K562 (cell line): ENCODE data around the gene KSR2. TPM values are rescaled to one million over a fixed set of nuclear protein-coding genes. Genes with fewer than 3 reads are reported as not detected.

Experiments
- ATAC-seq: fragments of 200-7000 bp; cut with Tn5 transposase; 3 replicates; pipeline ENCODE4 v1.9.1; 2020; ENCODE audit warnings: moderate library complexity
- BruUV-seq: library from RNA; stranded (reverse); fragments of 400-500 nt; replicated peaks from 2 replicates; lab custom pipeline; 2021; lab: Mats Ljungman, UMichigan
- CTCF ChIA-PET: fragments of 300-600 bp; formaldehyde crosslinking; extraction: SDS; loops from one replicate; lab custom pipeline; 2021; ENCODE audit warnings: low intra/inter-chr PET ratio; lab: Yijun Ruan, JAX
- POLR2A ChIA-PET: fragments of 300-600, 350-650 bp; sonication (Branson Sonifier 250); formaldehyde crosslinking; extraction: SDS; loops from one replicate; lab custom pipeline; 2021; ENCODE audit warnings: antibody characterized with exemption, inconsistent platforms; lab: Yijun Ruan, JAX
- DNase-seq, 4 experiments: peaks; one replicate each; pipeline versions ENCODE4 v3.0.0 to v3.0.0-alpha.2; 2011 to 2018; ENCODE audit warnings: low spot score in 3 of 4, mixed read lengths in 3 of 4; ENCODE audit errors: extremely low read depth in 1 of 4
- FAIRE-seq: peaks from 2 replicates; lab custom pipeline; 2011; peaks lifted over from hg19 to GRCh38; lab: Jason Lieb, UNC
- H2AFZ ChIP-seq: 2 replicates; pipeline ENCODE4 v1.6.0; 2011; ENCODE audit warnings: low read depth, low read length, control low read depth, inconsistent platforms
- H3K27ac ChIP-seq: fragments of 200-600 bp; 3 replicates; pipeline ENCODE4 v1.8.0; 2011; ENCODE audit warnings: low read depth, mild to moderate bottlenecking, control low read depth, inconsistent platforms, low read length, moderate library complexity, mixed read lengths; ENCODE audit errors: extremely low read depth
- H3K27me3 ChIP-seq, 2 experiments: fragments of 300-600 bp in 1 of 2; 2 replicates in 1 of 2; 3 replicates in 1 of 2; pipeline versions ENCODE4 v1.6.0 to v1.8.0; 2011; ENCODE audit warnings: inconsistent platforms in 2 of 2, low read length in 2 of 2, mild to moderate bottlenecking in 1 of 2, mixed read lengths in 1 of 2, moderate library complexity in 1 of 2; ENCODE audit not compliant: control insufficient read depth in 2 of 2, insufficient read depth in 2 of 2
- H3K36me3 ChIP-seq: fragments of 300-600 bp; 3 replicates; pipeline ENCODE4 v1.8.0; 2011; ENCODE audit warnings: mild to moderate bottlenecking, low read length, inconsistent platforms; ENCODE audit not compliant: control insufficient read depth, insufficient read depth
- H3K4me1 ChIP-seq, 2 experiments: fragments of 200-600 bp in 1 of 2; replicated peaks in 1 of 2; 2 replicates in 1 of 2; 3 replicates in 1 of 2; pipeline versions ENCODE4 v1.5.1 to v1.8.0; 2011; ENCODE audit warnings: inconsistent platforms in 2 of 2, low read length in 2 of 2, mild to moderate bottlenecking in 1 of 2, mixed read lengths in 1 of 2, moderate library complexity in 1 of 2; ENCODE audit not compliant: control insufficient read depth in 2 of 2, insufficient read depth in 2 of 2
- H3K4me2 ChIP-seq: 2 replicates; pipeline ENCODE4 v1.6.1; 2011; ENCODE audit warnings: low read length, control low read depth, inconsistent platforms, mixed read lengths; ENCODE audit not compliant: insufficient read depth
- H3K4me3 ChIP-seq: fragments of 200-600 bp; sonication (generic), shearing (Covaris generic); 2 replicates; pipeline ENCODE4 v1.5.1; 2016; ENCODE audit warnings: control low read depth, inconsistent platforms
- H3K79me2 ChIP-seq: fragments of 200-600 bp; 3 replicates; pipeline ENCODE4 v1.8.0; 2011; ENCODE audit warnings: low read length, inconsistent platforms; ENCODE audit not compliant: control insufficient read depth, insufficient read depth
- H3K9ac ChIP-seq, 2 experiments: 2 replicates each; pipeline versions ENCODE4 v1.6.0 to v1.6.1; 2011; ENCODE audit warnings: low read depth in 2 of 2, low read length in 2 of 2, control low read depth in 1 of 2, inconsistent platforms in 1 of 2, mild to moderate bottlenecking in 1 of 2, mixed read lengths in 1 of 2; ENCODE audit not compliant: insufficient read depth in 1 of 2
- H3K9me1 ChIP-seq: one replicate; pipeline ENCODE4 v1.6.0; 2011; ENCODE audit warnings: inconsistent platforms, mild to moderate bottlenecking, low read length, moderate library complexity; ENCODE audit not compliant: control insufficient read depth, insufficient read depth
- H3K9me3 ChIP-seq: replicated peaks from 2 replicates; pipeline ENCODE4 v1.5.1; 2011; ENCODE audit warnings: low read depth, low read length, inconsistent platforms; ENCODE audit not compliant: control insufficient read depth, insufficient read depth
- H4K20me1 ChIP-seq: replicated peaks from 2 replicates; pipeline ENCODE4 v1.6.1; 2011; ENCODE audit warnings: low read length, inconsistent platforms, mixed read lengths; ENCODE audit not compliant: control insufficient read depth, insufficient read depth
- CBX2 ChIP-seq: fragments of 200-600 bp; sonication (generic); IDR thresholded peaks from one replicate; pipeline ENCODE4 v1.6.1; 2012; ENCODE audit warnings: mild to moderate bottlenecking, low read length, inconsistent platforms; ENCODE audit not compliant: insufficient read depth, poor library complexity, severe bottlenecking
- GABPB1 ChIP-seq: sonication (generic); formaldehyde crosslinking; IDR thresholded peaks from 2 replicates; pipeline ENCODE4 v1.8.0; 2022; ENCODE audit warnings: mild to moderate bottlenecking, missing genetic modification reagents
- HMG20B ChIP-seq: fragments of 250-450 bp; sonication (Bioruptor Pico); IDR thresholded peaks from 2 replicates; pipeline ENCODE4 v1.5.0; 2021; ENCODE audit warnings: mild to moderate bottlenecking
- NKRF ChIP-seq: fragments of 450-650 bp; IDR thresholded peaks from 2 replicates; pipeline ENCODE4 v1.6.1; 2016; ENCODE audit warnings: borderline replicate concordance
- PHF8 ChIP-seq: fragments of 200-600 bp; sonication (generic); IDR thresholded peaks from 2 replicates; pipeline ENCODE4 v1.6.1; 2012; ENCODE audit warnings: mixed run types, mild to moderate bottlenecking, inconsistent platforms, low read length, moderate library complexity, borderline replicate concordance
- POLR2B ChIP-seq: fragments of 450-650 bp; IDR thresholded peaks from 2 replicates; pipeline ENCODE4 v1.6.1; 2018; ENCODE audit warnings: low read depth; ENCODE audit not compliant: partially characterized antibody
- RFX1 ChIP-seq: fragments of 450-650 bp; IDR thresholded peaks from 2 replicates; pipeline ENCODE4 v1.6.1; 2016; ENCODE audit warnings: mild to moderate bottlenecking, moderate library complexity
- TBP ChIP-seq: optimal IDR thresholded peaks from 2 replicates; pipeline ENCODE3; 2011; ENCODE audit warnings: low read depth, low read length, improper control_type of control experiment
- TSHZ1 ChIP-seq: fragments of 250-450 bp; sonication (Bioruptor Pico); IDR thresholded peaks from 2 replicates; pipeline ENCODE4 v1.4.0; 2020; ENCODE audit warnings: mild to moderate bottlenecking, moderate library complexity
- ZNF584 ChIP-seq: fragments of 200-800 bp; sonication (Bioruptor generic); IDR thresholded peaks from 2 replicates; pipeline ENCODE4 v1.6.1; 2016; ENCODE audit warnings: low read depth, mild to moderate bottlenecking, missing genetic modification characterization, missing compliant biosample characterization
- ZNF668 ChIP-seq: fragments of 250-450 bp; sonication (Bioruptor Pico); IDR thresholded peaks from 2 replicates; pipeline ENCODE4 v1.8.0; 2022; ENCODE audit warnings: mild to moderate bottlenecking, inconsistent platforms
- WGBS: fragments of 100-300 bp; shearing (Covaris generic); methylation state at CpG from one replicate; pipeline ENCODE4 v1.1.6; 2016; ENCODE audit warnings: low coverage, mixed read lengths; ENCODE audit not compliant: insufficient coverage; ENCODE audit errors: missing lambda C conversion rate; 5-methylcytosine and 5-hydroxymethylcytosine counted together
- in situ Hi-C: fragments of 300-500 bp; cut with MboI; formaldehyde crosslinking; loops from 4 replicates; pipeline ENCODE4 v1.15.0; 2018; ENCODE audit warnings: inconsistent platforms, mixed read lengths
- intact Hi-C: fragments of 100-400 bp; cut with micrococcal nuclease; formaldehyde crosslinking; loops from 2 replicates; pipeline ENCODE4 v1.14.2; 2022
- polyA plus RNA-seq, 8 experiments: library from polyadenylated mRNA; depleted of rRNA in 4 of 8; stranded (reverse) in 5 of 8; unstranded in 3 of 8; fragments of >200 nt; fragmentation: Nextera tagmentation in 2 of 8; fragmentation: Illumina TruSeq in 1 of 8; extraction: Ambion mirVana in 2 of 8; extraction: Trizol in 1 of 8; gene quantifications; 2 replicates each; pipeline versions ENCODE4 v1.2.1 to v1.2.3, GENCODE V29; 2011 to 2014; ENCODE audit warnings: inconsistent platforms in 1 of 8, missing spikeins in 1 of 8
- total RNA-seq, 7 experiments: library from RNA; depleted of rRNA in 6 of 7; stranded (reverse); fragments of >200 nt in 6 of 7; fragmentation: Illumina TruSeq in 2 of 7; extraction: Trizol in 2 of 7; gene quantifications; 2 replicates each; pipeline versions ENCODE4 v1.2.1 to v1.2.3, GENCODE V29; 2011 to 2021; ENCODE audit warnings: low replicate concordance in 1 of 7

The KSR2 gene
- total and polyA plus RNA-seq, 9 of the 15 experiments (the other 6 are each of a cell fraction or from before 2014, with no cell fraction given) = not detected

- no peaks in the 10 kb centered on the region for H3K9me3 ChIP-seq
- CTCF ChIA-PET = interaction anchor here (0.5 kb wide), 1 partner anchor 426 kb away, joined by 3 read pairs; no protein-coding TSS in a partner anchor
- TF ChIP-seq POLR2B (no peak), NKRF (no peak), ZNF668 (no peak), TBP (no peak), CBX2 (no peak), RFX1 (no peak), GABPB1 (CRISPR knock-in tag) (no peak), PHF8 (no peak), ZNF584 (CRISPR knock-in tag) (no peak), TSHZ1 (CRISPR knock-in tag) (no peak), HMG20B (no peak)
- H3K4me3 ChIP-seq = no peak overlapping the region
- no peaks in the 10 kb centered on the region for H3K4me1 ChIP-seq
- H3K9me1 ChIP-seq = no peaks in the 10 kb centered on the region
- POLR2A ChIA-PET = no interaction called here
- DNase-seq (no peak), FAIRE-seq (no peak), ATAC-seq (no peak)
- H3K27ac ChIP-seq = no peak overlapping the region
- no peaks in the 10 kb centered on the region for H3K79me2 ChIP-seq
- BruUV-seq = no TSS peak
- no peaks in the 10 kb centered on the region for H4K20me1 ChIP-seq
- in situ Hi-C loops = no loop called here
- 0% methylated on average over 4 of the region's 4 CpGs for WGBS
- no peak overlapping the region for H2AFZ ChIP-seq
- intact Hi-C loops = no loop called here
- H3K36me3 ChIP-seq = no peaks in the 10 kb centered on the region
- H3K9ac ChIP-seq = no peak overlapping the region
- no peak overlapping the region for H3K4me2 ChIP-seq
- H3K27me3 ChIP-seq = no peaks in the 10 kb centered on the region; a peak in 1 of 5 replicates
These were observed 324.8 kb downstream of the KSR2 start for GRCh38 chr12:117643971-117644370.
